Smooth muscle cell of the brain vasculature (primary cell): ENCODE measurements around the gene TSPAN15.
"Not testable (repeated sequence)": the region's sequence is repeated elsewhere in the genome, so short reads cannot be mapped to it uniquely, and the experiment has no call there.

ENCODE experiments used
- DNase-seq: peaks from one replicate; pipeline ENCODE4 v3.0.0-alpha.2; 2012; ENCODE audit warnings: low read depth, low spot score

The TSPAN15 gene

DNA sequence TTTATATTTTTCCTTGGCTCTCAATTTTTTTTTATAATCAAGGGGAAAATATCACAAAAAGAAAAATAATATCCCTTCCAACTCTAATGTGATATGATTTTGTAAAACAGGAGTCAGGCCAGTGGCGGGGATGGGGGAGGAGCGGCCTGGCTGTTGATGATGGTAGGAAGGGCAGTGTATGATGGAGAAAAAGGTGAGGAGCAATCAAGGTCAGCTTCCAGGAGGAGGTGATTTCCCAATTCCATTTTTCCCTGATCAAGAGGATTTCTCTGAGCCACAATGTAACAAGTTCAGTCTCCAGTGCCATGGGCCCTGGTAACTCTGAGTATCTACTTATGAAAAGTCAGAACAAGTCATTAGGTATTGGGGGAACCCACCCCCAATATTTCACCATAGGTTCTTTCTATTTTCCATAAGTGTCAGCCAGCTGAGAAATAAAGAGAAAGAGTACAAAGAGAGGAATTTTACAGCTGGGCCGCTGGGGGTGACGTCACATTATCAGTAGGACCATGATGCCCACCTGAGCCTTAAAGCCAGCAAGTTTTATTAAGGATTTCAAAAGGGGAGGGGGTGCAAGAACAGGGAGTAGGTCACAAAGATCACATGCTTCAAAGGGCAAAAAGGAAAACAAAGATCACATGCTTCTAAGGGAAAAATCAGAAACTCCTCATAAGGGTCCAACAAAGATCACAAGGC is 37.0 kb downstream of the TSPAN15 start:
- DNase-seq, result not testable (repeated sequence)

GRCh38 chr10:69488856-69489255 is 37.6 kb downstream of the TSPAN15 start:
- DNase-seq, result not testable (repeated sequence)

- DNase-seq, result no peak
Observed at GRCh38 chr10:69489506-69490090, 38.3 kb downstream of the TSPAN15 start.

GRCh38 chr10:69490876-69491275 is 39.6 kb downstream of the TSPAN15 start:
- no peak for DNase-seq

GRCh38 chr10:69491611-69492010 is 40.3 kb downstream of the TSPAN15 start:
- DNase-seq, result no peak

DNA sequence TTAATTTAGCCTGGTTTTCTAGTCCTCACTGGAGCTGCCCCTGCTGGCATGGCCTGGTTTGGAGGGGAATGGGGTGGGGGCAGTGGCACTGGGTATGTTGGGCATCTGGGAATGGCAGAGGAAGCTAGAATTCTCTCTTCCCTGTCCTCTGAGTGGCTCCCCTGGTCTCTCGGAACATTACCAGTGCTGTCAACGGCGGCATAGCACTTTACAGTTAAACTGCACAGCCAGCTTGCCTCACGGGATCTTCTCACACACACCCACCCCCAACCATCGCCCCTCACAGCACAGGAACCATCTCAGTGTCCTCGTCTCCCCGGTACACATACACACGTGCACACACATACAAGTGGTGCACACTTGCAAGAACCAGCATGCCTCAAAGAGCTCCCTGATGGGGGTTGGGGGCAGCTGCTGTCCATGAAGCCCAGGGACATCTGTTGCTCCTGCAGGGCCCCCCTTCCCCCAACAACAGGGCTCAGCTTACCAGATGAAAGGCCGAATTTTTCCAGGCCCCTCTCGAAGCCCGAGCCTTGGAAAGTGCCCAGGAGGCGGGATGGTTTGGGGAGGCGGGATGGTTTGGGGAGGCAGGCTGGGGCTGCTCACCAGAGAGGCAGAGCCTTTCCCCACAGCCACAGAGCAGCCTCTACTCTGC is 41.0 kb downstream of the TSPAN15 start:
- no peak for DNase-seq

DNA sequence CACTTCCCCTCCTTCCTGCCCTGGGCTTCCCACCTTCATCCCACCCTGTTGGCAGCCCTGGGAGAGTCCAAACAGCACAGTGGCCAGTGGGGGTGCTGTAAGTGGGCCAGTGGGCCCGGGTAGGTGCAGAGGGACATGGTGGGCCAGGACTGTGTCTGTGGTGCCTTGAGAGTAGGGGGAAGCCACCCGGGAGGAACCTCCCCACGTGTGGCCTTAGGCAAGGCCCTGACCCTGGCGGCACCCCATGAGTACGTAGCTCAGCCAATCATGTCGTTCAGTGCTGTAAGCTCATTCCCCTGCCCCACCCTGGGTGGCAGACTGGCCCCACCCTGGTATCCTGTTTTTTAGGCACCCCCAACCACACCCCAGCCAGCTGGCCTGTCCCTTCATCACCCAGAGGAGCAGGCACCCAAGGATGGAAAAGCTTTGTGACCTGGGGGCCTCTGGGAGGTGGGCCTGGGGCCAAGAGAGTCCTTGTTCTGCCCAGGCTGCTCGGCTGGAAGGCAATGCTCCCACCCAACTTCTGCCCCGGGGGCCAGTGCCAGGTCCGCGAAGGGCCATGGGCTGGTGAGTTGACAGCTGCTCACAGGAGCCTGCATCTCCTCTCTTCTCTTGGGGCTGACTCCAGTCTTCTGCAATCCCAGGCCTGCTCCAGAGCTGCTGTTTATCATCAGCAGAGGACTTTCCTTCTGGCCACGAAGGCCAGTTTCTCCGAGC is 41.6 kb downstream of the TSPAN15 start:
- DNase-seq, result no peak

DNA sequence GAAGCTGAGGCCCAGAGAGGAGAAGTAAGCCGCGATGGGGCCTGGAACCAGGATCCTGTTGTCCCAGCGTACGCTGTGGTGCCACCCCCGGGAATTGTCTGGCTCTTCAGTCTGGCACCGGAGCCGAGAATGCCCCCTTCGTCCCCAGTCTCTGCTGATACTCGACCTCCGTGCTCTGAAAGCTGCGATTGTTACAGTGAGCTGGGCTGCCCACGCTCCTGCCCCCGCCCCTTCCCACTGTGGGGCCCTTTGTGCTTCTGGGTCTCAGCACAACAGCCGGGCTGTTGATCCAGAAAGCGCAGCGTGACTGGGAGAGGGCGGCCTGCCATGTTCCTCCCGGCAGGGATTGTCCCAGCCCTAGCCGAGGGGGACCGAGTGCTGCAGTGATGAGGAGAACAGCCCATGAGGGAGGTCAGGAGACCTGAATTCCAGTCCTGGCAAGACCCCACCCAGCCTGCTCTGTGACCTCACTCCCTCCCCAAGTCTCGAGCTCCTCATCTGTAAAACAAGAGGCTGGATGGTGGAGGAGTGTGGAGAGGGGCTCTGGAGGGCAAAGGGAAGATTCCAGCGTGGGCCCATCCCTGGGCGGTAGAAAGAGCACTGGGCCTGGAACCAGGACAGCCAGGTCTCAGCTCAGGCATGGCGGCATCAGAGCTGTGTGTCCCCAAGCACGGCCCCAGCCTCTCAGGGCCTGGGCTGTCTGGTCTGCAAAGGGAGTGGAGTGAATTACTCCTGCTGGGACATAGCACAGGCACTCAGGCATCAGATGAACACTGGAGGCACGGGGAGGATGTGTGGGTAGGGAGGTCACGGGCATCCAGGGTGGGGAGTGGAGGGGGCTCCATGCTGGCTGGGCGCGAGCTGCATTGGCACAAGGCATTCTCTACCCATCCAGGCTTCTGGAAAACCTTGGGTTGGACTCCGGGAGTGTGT is 43.6 kb downstream of the TSPAN15 start:
- no peak for DNase-seq

DNA sequence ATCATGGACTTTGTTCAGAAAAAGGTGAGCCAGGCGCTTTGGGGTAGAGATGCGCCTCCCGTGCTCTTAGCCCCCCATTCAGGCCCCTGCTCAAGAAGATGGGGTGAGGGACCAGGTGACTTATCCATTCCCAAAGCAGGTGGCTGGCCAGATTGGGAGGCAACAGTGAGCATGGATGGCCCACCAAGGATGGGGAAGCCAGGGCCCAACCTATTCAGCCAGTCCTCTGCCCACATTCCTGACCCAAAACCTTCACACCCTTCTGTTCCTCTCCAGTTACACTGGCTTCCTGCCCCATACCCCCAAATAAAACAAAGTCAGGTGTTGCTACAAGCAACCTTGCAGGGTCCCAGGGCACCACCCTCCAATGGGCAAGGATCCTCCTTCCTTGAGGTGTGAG is 44.4 kb downstream of the TSPAN15 start:
- no peak for DNase-seq

GRCh38 chr10:69496352-69497230 is 45.3 kb downstream of the TSPAN15 start:
- DNase-seq, result no peak

GRCh38 chr10:69497231-69497561 is 45.9 kb downstream of the TSPAN15 start:
- no peak for DNase-seq

- DNase-seq, result no peak
Observed at GRCh38 chr10:69497611-69498390, 46.5 kb downstream of the TSPAN15 start.

DNA sequence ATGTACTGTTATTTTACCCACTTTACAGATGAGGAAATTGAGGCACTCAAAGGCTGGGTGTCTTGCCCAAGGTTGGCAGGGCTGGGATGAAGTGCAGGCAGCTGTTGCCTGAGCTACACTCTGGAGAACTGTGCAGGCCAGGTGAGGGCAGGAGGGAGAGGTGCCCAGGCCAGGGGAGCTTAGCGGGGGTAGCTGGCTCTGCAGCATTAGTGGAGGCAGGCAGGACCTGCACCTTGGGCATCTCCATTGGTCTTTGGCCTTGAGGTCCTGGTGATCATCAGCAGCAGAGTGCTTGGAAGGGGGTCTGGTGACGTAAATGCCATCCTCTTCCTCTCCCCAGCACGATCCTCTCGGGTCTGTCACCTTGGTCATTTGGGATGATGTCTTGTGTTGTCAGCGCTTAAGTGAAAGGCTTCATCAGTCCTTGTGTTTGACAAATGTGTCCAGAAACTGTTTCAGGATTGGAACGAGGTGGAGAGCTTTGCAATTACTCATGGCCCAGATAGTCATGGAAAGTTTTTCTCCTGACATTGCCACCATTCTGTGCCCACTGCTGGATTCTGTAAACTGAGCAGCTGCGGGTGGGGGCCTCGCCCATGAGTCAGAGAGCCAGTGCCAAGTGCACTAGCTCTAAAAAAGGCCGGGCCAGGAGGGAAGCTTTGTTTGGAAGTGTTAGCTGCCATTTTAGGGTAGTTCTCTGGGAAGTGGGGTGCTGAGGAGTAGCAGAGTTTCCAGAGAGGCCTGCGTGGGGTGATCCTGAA is 47.6 kb downstream of the TSPAN15 start:
- DNase-seq, result no peak

GRCh38 chr10:69499726-69500689 is 48.7 kb downstream of the TSPAN15 start:
- no peak for DNase-seq

GRCh38 chr10:69500864-69501468 is 49.7 kb downstream of the TSPAN15 start:
- no peak for DNase-seq

DNA sequence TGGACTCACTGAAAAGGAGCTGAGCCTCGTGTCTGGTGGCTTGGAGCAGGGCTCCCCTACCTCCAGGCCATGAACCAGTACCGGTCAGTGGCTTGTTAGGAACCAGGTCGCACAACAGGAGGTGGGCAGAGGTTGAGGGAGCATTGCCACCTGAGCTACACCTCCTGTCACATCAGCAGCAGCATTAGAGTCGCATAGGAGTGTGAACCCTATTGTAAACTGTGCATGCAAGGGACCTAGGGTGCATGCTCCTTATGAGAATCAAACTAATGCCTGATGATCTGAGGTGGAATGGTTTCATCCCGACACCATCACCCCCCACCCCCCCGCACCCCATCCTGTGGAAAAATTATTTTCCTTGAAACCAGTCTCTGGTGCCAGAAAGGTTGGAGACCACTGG is 50.4 kb downstream of the TSPAN15 start:
- DNase-seq, result no peak

DNA sequence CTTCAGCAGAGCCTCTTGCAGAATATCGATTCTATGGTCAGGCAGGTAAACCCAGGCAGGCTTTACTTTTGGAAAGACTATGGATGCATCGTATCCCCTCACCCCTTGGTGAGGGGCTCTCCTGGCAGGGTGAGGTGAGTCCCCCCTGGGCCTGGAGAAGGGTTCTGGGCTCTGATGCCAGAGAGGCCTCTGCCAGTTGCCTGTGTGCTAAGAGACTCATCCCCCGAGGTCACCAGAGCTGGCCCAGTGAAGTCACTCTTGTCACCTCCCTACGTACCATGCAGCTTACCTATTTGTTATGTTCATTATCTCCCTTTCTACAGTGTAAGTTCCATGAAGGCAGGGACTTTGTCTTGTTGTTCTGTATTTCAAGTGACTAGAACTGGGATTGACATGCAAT is 51.3 kb downstream of the TSPAN15 start:
- no peak for DNase-seq
